K562 (cell line): ENCODE data around the gene PDF. TPM values are rescaled to one million over a fixed set of nuclear protein-coding genes. Genes with fewer than 3 reads are reported as not detected.
A peak's percentile ranks its signal among the peaks of the same experiment; 100 is the strongest.

Source experiments
- ATAC-seq: fragments of 200-7000 bp; cut with Tn5 transposase; 3 replicates; pipeline ENCODE4 v1.9.1; 2020; ENCODE audit warnings: moderate library complexity
- BruUV-seq: library from RNA; stranded (reverse); fragments of 400-500 nt; replicated peaks from 2 replicates; lab custom pipeline; 2021; lab: Mats Ljungman, UMichigan
- CTCF ChIA-PET: fragments of 300-600 bp; formaldehyde crosslinking; extraction: SDS; loops from one replicate; lab custom pipeline; 2021; ENCODE audit warnings: low intra/inter-chr PET ratio; lab: Yijun Ruan, JAX
- POLR2A ChIA-PET: fragments of 300-600, 350-650 bp; sonication (Branson Sonifier 250); formaldehyde crosslinking; extraction: SDS; loops from one replicate; lab custom pipeline; 2021; ENCODE audit warnings: antibody characterized with exemption, inconsistent platforms; lab: Yijun Ruan, JAX
- DNase-seq, 4 experiments: peaks; one replicate each; pipeline versions ENCODE4 v3.0.0 to v3.0.0-alpha.2; 2011 to 2018; ENCODE audit warnings: low spot score in 3 of 4, mixed read lengths in 3 of 4; ENCODE audit errors: extremely low read depth in 1 of 4
- FAIRE-seq: peaks from 2 replicates; lab custom pipeline; 2011; peaks lifted over from hg19 to GRCh38; lab: Jason Lieb, UNC
- H2AFZ ChIP-seq: 2 replicates; pipeline ENCODE4 v1.6.0; 2011; ENCODE audit warnings: low read depth, low read length, control low read depth, inconsistent platforms
- H3K27ac ChIP-seq: fragments of 200-600 bp; 3 replicates; pipeline ENCODE4 v1.8.0; 2011; ENCODE audit warnings: low read depth, mild to moderate bottlenecking, control low read depth, inconsistent platforms, low read length, moderate library complexity, mixed read lengths; ENCODE audit errors: extremely low read depth
- H3K27me3 ChIP-seq, 2 experiments: fragments of 300-600 bp in 1 of 2; 2 replicates in 1 of 2; 3 replicates in 1 of 2; pipeline versions ENCODE4 v1.6.0 to v1.8.0; 2011; ENCODE audit warnings: inconsistent platforms in 2 of 2, low read length in 2 of 2, mild to moderate bottlenecking in 1 of 2, mixed read lengths in 1 of 2, moderate library complexity in 1 of 2; ENCODE audit not compliant: control insufficient read depth in 2 of 2, insufficient read depth in 2 of 2
- H3K36me3 ChIP-seq: fragments of 300-600 bp; 3 replicates; pipeline ENCODE4 v1.8.0; 2011; ENCODE audit warnings: mild to moderate bottlenecking, low read length, inconsistent platforms; ENCODE audit not compliant: control insufficient read depth, insufficient read depth
- H3K4me1 ChIP-seq, 2 experiments: fragments of 200-600 bp in 1 of 2; replicated peaks in 1 of 2; 2 replicates in 1 of 2; 3 replicates in 1 of 2; pipeline versions ENCODE4 v1.5.1 to v1.8.0; 2011; ENCODE audit warnings: inconsistent platforms in 2 of 2, low read length in 2 of 2, mild to moderate bottlenecking in 1 of 2, mixed read lengths in 1 of 2, moderate library complexity in 1 of 2; ENCODE audit not compliant: control insufficient read depth in 2 of 2, insufficient read depth in 2 of 2
- H3K4me2 ChIP-seq: 2 replicates; pipeline ENCODE4 v1.6.1; 2011; ENCODE audit warnings: low read length, control low read depth, inconsistent platforms, mixed read lengths; ENCODE audit not compliant: insufficient read depth
- H3K4me3 ChIP-seq: fragments of 200-600 bp; sonication (generic), shearing (Covaris generic); 2 replicates; pipeline ENCODE4 v1.5.1; 2016; ENCODE audit warnings: control low read depth, inconsistent platforms
- H3K79me2 ChIP-seq: fragments of 200-600 bp; 3 replicates; pipeline ENCODE4 v1.8.0; 2011; ENCODE audit warnings: low read length, inconsistent platforms; ENCODE audit not compliant: control insufficient read depth, insufficient read depth
- H3K9ac ChIP-seq, 2 experiments: 2 replicates each; pipeline versions ENCODE4 v1.6.0 to v1.6.1; 2011; ENCODE audit warnings: low read depth in 2 of 2, low read length in 2 of 2, control low read depth in 1 of 2, inconsistent platforms in 1 of 2, mild to moderate bottlenecking in 1 of 2, mixed read lengths in 1 of 2; ENCODE audit not compliant: insufficient read depth in 1 of 2
- H3K9me1 ChIP-seq: one replicate; pipeline ENCODE4 v1.6.0; 2011; ENCODE audit warnings: inconsistent platforms, mild to moderate bottlenecking, low read length, moderate library complexity; ENCODE audit not compliant: control insufficient read depth, insufficient read depth
- H3K9me3 ChIP-seq: replicated peaks from 2 replicates; pipeline ENCODE4 v1.5.1; 2011; ENCODE audit warnings: low read depth, low read length, inconsistent platforms; ENCODE audit not compliant: control insufficient read depth, insufficient read depth
- H4K20me1 ChIP-seq: replicated peaks from 2 replicates; pipeline ENCODE4 v1.6.1; 2011; ENCODE audit warnings: low read length, inconsistent platforms, mixed read lengths; ENCODE audit not compliant: control insufficient read depth, insufficient read depth
- CEBPB ChIP-seq: fragments of 450-650 bp; IDR thresholded peaks from 2 replicates; pipeline ENCODE4 v1.6.1; 2016; ENCODE audit warnings: missing genetic modification characterization, missing compliant biosample characterization
- CEBPG ChIP-seq, 3 experiments: fragments of 200-800 bp in 1 of 3; sonication (Bioruptor generic) in 1 of 3; sonication (generic) in 1 of 3; formaldehyde crosslinking in 1 of 3; IDR thresholded peaks in 2 of 3; conservative IDR thresholded peaks in 1 of 3; 2 replicates each; pipeline versions ENCODE4 v1.6.1 to v1.8.0; 2016 to 2022; ENCODE audit warnings: missing compliant biosample characterization in 2 of 3, missing genetic modification characterization in 2 of 3, mild to moderate bottlenecking in 1 of 3, missing genetic modification reagents in 1 of 3
- FOXJ2 ChIP-seq: fragments of 200-800 bp; sonication (Bioruptor generic); IDR thresholded peaks from 2 replicates; pipeline ENCODE4 v1.6.1; 2016; ENCODE audit warnings: missing genetic modification characterization, missing compliant biosample characterization
- MEF2D ChIP-seq: conservative IDR thresholded peaks from 2 replicates; pipeline ENCODE4 v1.6.1; 2016; ENCODE audit warnings: low read depth, missing genetic modification characterization, missing compliant biosample characterization
- NBN ChIP-seq: fragments of 450-650 bp; IDR thresholded peaks from 2 replicates; pipeline ENCODE4 v1.6.1; 2016; ENCODE audit warnings: low read depth, mild to moderate bottlenecking
- NONO ChIP-seq, 2 experiments: fragments of 200-400 bp in 1 of 2; fragments of 450-650 bp in 1 of 2; formaldehyde crosslinking in 1 of 2; IDR thresholded peaks; 2 replicates each; pipeline ENCODE4 v1.6.1; 2017; ENCODE audit warnings: low read depth in 2 of 2, mild to moderate bottlenecking in 2 of 2, moderate library complexity in 2 of 2, low read length in 1 of 2
- OTX1 ChIP-seq: fragments of 450-650 bp; formaldehyde crosslinking; IDR thresholded peaks from 2 replicates; pipeline ENCODE4 v1.4.0; 2022; ENCODE audit warnings: mild to moderate bottlenecking
- RAD21 ChIP-seq, 2 experiments: fragments of 250-450 bp in 1 of 2; fragments of 450-650 bp in 1 of 2; sonication (Bioruptor Pico) in 1 of 2; formaldehyde crosslinking in 1 of 2; IDR thresholded peaks in 1 of 2; conservative IDR thresholded peaks in 1 of 2; 2 replicates each; pipeline versions ENCODE4 v1.4.0 to v1.8.0; 2020 to 2022; ENCODE audit warnings: mild to moderate bottlenecking in 2 of 2, moderate library complexity in 1 of 2
- RBM22 ChIP-seq: fragments of 200-400 bp; formaldehyde crosslinking; IDR thresholded peaks from 2 replicates; pipeline ENCODE4 v1.6.1; 2018; ENCODE audit warnings: low read length, low read depth; ENCODE audit not compliant: poor library complexity, severe bottlenecking
- SRSF1 ChIP-seq: fragments of 200-400 bp; formaldehyde crosslinking; IDR thresholded peaks from 2 replicates; pipeline ENCODE4 v1.6.1; 2017; ENCODE audit warnings: mild to moderate bottlenecking, low read depth, low read length, moderate library complexity
- ZC3H8 ChIP-seq: fragments of 450-650 bp; IDR thresholded peaks from 2 replicates; pipeline ENCODE4 v1.6.1; 2017
- ZNF23 ChIP-seq: fragments of 250-450 bp; sonication (Bioruptor Pico); IDR thresholded peaks from 2 replicates; pipeline ENCODE4 v1.4.0; 2020; ENCODE audit warnings: mild to moderate bottlenecking
- ZNF395 ChIP-seq: fragments of 200-800 bp; sonication (Bioruptor generic); IDR thresholded peaks from 2 replicates; pipeline ENCODE4 v1.6.1; 2017; ENCODE audit warnings: missing genetic modification characterization, missing compliant biosample characterization
- WGBS: fragments of 100-300 bp; shearing (Covaris generic); methylation state at CpG from one replicate; pipeline ENCODE4 v1.1.6; 2016; ENCODE audit warnings: low coverage, mixed read lengths; ENCODE audit not compliant: insufficient coverage; ENCODE audit errors: missing lambda C conversion rate; 5-methylcytosine and 5-hydroxymethylcytosine counted together
- in situ Hi-C: fragments of 300-500 bp; cut with MboI; formaldehyde crosslinking; loops from 4 replicates; pipeline ENCODE4 v1.15.0; 2018; ENCODE audit warnings: inconsistent platforms, mixed read lengths
- intact Hi-C: fragments of 100-400 bp; cut with micrococcal nuclease; formaldehyde crosslinking; loops from 2 replicates; pipeline ENCODE4 v1.14.2; 2022
- polyA plus RNA-seq, 8 experiments: library from polyadenylated mRNA; depleted of rRNA in 4 of 8; stranded (reverse) in 5 of 8; unstranded in 3 of 8; fragments of >200 nt; fragmentation: Nextera tagmentation in 2 of 8; fragmentation: Illumina TruSeq in 1 of 8; extraction: Ambion mirVana in 2 of 8; extraction: Trizol in 1 of 8; gene quantifications; 2 replicates each; pipeline versions ENCODE4 v1.2.1 to v1.2.3, GENCODE V29; 2011 to 2014; ENCODE audit warnings: inconsistent platforms in 1 of 8, missing spikeins in 1 of 8
- total RNA-seq, 7 experiments: library from RNA; depleted of rRNA in 6 of 7; stranded (reverse); fragments of >200 nt in 6 of 7; fragmentation: Illumina TruSeq in 2 of 7; extraction: Trizol in 2 of 7; gene quantifications; 2 replicates each; pipeline versions ENCODE4 v1.2.1 to v1.2.3, GENCODE V29; 2011 to 2021; ENCODE audit warnings: low replicate concordance in 1 of 7

Gene PDF
- total and polyA plus RNA-seq, 9 of the 15 experiments (the other 6 are each of a cell fraction or from before 2014, with no cell fraction given), result 0.15 to 72.4 (median 5.6) TPM

DNA sequence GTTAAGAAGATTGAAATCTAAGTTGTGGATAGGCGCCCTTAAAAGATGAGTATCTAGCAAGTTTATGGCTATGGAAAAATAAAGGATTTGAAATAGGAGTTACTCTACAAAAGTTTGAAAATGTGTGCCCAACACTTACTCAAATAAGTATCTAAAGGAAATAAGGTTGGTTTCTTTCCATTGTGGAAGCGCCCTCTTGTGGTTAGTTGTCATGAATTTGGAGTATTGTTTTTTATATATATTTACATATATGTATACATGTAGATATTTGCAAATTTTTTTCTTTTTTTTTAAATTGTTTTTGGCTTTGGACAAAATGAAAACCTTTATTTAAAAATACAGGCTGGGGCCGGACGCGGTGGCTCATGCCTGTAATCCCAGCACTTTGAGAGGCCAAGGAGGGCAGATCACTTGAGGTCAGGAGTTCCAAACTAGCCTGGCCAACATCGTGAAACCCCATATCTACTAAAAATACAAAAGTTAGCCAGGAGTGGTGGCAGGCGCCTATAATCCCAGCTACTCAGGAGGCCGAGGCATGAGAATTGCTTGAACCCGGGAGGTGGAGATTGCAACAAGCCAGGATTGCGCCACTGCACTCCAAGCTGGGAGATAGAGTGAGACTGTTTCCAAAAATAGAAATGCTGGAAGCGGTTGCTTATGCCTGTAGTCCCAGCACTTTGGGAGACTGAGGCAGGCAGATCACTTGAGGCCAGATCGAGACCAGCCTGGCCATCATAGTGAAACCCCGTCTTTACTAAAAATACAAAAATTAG, 43.3 kb downstream of the PDF start:
- H4K20me1 ChIP-seq, result no peaks in the 10 kb centered on the region
- FAIRE-seq, result peak; percentile 49
- peak; percentile 30 to 70 (median 33) for DNase-seq
- H3K4me3 ChIP-seq, result no peak overlapping the region
- in situ Hi-C loops, result loop anchor here (5.0 kb wide), 1 partner anchor 135 kb away; no protein-coding TSS in a partner anchor
- no peak overlapping the region for H2AFZ ChIP-seq
- H3K27ac ChIP-seq, result no peak overlapping the region
- intact Hi-C loops, result loop anchor here (1.0 to 10.0 kb wide), 3 partner anchors 137 to 762 kb away; no protein-coding TSS in a partner anchor
- H3K79me2 ChIP-seq, result no peaks in the 10 kb centered on the region
- H3K36me3 ChIP-seq, result peaks cover 14% of the 10 kb centered on the region; the same call in 1 of the 3 replicates
- H3K9ac ChIP-seq, result no peak overlapping the region
- peak; percentile 68 for ATAC-seq
- BruUV-seq, result no TSS peak
- H3K4me2 ChIP-seq, result no peak overlapping the region
- H3K9me1 ChIP-seq, result no peaks in the 10 kb centered on the region
- H3K9me3 ChIP-seq, result no peaks in the 10 kb centered on the region
- H3K4me1 ChIP-seq, result peaks cover 2 to 4% of the 10 kb centered on the region in 2 experiments; a peak in 1 of 5 replicates
- WGBS, result 39% methylated on average over 13 of the region's 13 CpGs
- H3K27me3 ChIP-seq, result no peaks in the 10 kb centered on the region
- CTCF ChIA-PET, result interaction anchor here (0.5 to 3.2 kb wide), 6 partner anchors 115 to 585 kb away, joined by 3 to 32 read pairs (median 4); no protein-coding TSS in a partner anchor
- POLR2A ChIA-PET, result interaction anchor here (0.6 to 1.2 kb wide), 4 partner anchors 13 to 126 kb away, joined by 3 to 5 read pairs (median 4); no protein-coding TSS in a partner anchor
- peak; percentile 94 for TF ChIP-seq CEBPB (tag)
- TF ChIP-seq MEF2D (tag), result 0 out of 2 replicates have a peak, but pooled peaks have one; percentile 26
- TF ChIP-seq RAD21 (CRISPR knock-in tag; conservative IDR thresholded peaks at IDR 0.05 in 1 of 2, IDR thresholded peaks at IDR 0.05 in 1 of 2), result peak; percentile 70
- no peak for TF ChIP-seq ZNF395
- no peak for TF ChIP-seq CEBPG (CRISPR knock-in tag; IDR thresholded peaks at IDR 0.05)
- peak in 1 of 2 experiments; percentile 46; a peak in 1 of 4 replicates for TF ChIP-seq CEBPG (tag; conservative IDR thresholded peaks at IDR 0.05 in 1 of 2, IDR thresholded peaks at IDR 0.05 in 1 of 2)
- no peak for TF ChIP-seq SRSF1
- no peak for TF ChIP-seq FOXJ2
- TF ChIP-seq NONO (IDR thresholded peaks at IDR 0.05; ENCODE audit: low read depth in 2 of 2, low read length in 1 of 2), result no peak
- TF ChIP-seq NBN, result no peak
- no peak for TF ChIP-seq OTX1
- TF ChIP-seq ZNF23 (CRISPR knock-in tag), result no peak
- no peak for TF ChIP-seq RBM22
- no peak for TF ChIP-seq ZC3H8
